ENCODE measurements around the gene HAL. TPM values are rescaled to one million over a fixed set of nuclear protein-coding genes. Genes with fewer than 3 reads are reported as not detected.
A peak's percentile ranks its signal among the peaks of the same experiment; 100 is the strongest.

HAL gene
- total and polyA plus RNA-seq, 2 of the 13 experiments (the other 11 are each of a cell fraction or from before 2014, with no cell fraction given): 0.89 to 37.8 TPM

DNA sequence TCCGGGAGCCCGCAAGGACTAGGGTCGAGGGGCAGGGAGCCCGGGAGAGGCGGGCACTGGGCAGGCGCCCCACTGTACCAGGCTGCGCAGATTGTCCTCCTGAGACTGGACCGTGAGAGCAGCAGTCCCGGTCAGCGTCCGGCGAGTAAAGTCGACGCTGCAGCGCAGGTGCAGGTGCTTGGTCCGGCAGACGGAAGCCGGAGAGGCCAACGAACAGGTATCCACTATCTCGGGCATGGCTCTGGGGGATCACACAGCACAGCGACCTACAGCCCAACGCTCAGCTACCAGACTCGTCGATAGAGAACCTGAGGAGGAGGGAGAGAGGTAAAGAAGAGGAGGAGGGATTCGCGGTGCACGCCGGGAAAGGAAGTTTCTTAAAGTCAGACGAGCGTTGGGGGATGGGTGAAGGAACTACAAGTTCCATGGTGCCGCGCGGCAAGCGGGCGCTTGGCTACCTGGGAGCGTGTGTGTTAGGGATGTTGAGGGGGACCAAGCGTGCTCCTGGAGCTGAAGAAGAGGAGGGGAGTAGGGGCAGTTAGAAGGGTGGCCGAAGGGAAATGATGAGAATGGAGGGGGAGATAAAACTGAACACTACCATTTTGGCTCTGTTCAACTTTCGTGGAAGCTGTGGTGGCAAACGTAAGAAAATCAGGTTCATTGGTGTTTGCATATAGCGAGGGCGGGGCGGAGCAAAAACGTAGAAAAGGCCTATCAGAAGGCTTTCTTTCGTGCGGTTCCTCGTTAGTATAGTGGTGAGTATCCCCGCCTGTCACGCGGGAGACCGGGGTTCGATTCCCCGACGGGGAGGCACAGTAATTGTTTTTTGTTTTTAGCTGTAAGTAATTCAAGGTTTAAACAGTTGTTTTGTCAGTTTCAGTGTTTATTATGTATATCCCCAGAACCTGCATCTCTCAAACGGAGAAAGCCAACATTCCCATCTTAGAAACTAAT lies 39.4 kb upstream of the HAL start, which contains the start of gene LTA4H (continued):
- TF ChIP-seq, protein P1, sequence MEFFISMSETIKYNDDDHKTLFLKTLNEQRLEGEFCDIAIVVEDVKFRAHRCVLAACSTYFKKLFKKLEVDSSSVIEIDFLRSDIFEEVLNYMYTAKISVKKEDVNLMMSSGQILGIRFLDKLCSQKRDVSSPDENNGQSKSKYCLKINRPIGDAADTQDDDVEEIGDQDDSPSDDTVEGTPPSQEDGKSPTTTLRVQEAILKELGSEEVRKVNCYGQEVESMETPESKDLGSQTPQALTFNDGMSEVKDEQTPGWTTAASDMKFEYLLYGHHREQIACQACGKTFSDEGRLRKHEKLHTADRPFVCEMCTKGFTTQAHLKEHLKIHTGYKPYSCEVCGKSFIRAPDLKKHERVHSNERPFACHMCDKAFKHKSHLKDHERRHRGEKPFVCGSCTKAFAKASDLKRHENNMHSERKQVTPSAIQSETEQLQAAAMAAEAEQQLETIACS (CRISPR knock-in tag; IDR thresholded peaks at IDR 0.05): no peak
- TF ChIP-seq, protein P2, sequence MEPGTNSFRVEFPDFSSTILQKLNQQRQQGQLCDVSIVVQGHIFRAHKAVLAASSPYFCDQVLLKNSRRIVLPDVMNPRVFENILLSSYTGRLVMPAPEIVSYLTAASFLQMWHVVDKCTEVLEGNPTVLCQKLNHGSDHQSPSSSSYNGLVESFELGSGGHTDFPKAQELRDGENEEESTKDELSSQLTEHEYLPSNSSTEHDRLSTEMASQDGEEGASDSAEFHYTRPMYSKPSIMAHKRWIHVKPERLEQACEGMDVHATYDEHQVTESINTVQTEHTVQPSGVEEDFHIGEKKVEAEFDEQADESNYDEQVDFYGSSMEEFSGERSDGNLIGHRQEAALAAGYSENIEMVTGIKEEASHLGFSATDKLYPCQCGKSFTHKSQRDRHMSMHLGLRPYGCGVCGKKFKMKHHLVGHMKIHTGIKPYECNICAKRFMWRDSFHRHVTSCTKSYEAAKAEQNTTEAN (CRISPR knock-in tag; conservative IDR thresholded peaks at IDR 0.05): no peak; the same call in 1 of the 2 replicates
- no peak; the same call in 1 of the 2 replicates for TF ChIP-seq ZNF652 (CRISPR knock-in tag; IDR thresholded peaks at IDR 0.05; ENCODE audit: borderline replicate concordance, low read depth)
- TF ChIP-seq ZNF512B (CRISPR knock-in tag; IDR thresholded peaks at IDR 0.05; ENCODE audit: borderline replicate concordance): 0 out of 2 replicates have a peak, but pooled peaks have one; percentile 16
- TF ChIP-seq ZNF558 (CRISPR knock-in tag; IDR thresholded peaks at IDR 0.05; ENCODE audit: borderline replicate concordance): peak; percentile 60; the same call in 1 of the 2 replicates
- TF ChIP-seq, protein P3, sequence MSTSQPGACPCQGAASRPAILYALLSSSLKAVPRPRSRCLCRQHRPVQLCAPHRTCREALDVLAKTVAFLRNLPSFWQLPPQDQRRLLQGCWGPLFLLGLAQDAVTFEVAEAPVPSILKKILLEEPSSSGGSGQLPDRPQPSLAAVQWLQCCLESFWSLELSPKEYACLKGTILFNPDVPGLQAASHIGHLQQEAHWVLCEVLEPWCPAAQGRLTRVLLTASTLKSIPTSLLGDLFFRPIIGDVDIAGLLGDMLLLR (CRISPR knock-in tag; IDR thresholded peaks at IDR 0.05): no peak
- TF ChIP-seq, protein P4, sequence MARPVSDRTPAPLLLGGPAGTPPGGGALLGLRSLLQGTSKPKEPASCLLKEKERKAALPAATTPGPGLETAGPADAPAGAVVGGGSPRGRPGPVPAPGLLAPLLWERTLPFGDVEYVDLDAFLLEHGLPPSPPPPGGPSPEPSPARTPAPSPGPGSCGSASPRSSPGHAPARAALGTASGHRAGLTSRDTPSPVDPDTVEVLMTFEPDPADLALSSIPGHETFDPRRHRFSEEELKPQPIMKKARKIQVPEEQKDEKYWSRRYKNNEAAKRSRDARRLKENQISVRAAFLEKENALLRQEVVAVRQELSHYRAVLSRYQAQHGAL (CRISPR knock-in tag; IDR thresholded peaks at IDR 0.05; ENCODE audit: not compliant biosample characterization): peak; percentile 72
- TF ChIP-seq SMAD3 (CRISPR knock-in tag; IDR thresholded peaks at IDR 0.05): peak; percentile 54; the same call in 1 of the 2 replicates
- TF ChIP-seq SIN3B (IDR thresholded peaks at IDR 0.05; ENCODE audit: low read length): no peak
- TF ChIP-seq PPARG (CRISPR knock-in tag; conservative IDR thresholded peaks at IDR 0.05): no peak
- TF ChIP-seq, protein P5, sequence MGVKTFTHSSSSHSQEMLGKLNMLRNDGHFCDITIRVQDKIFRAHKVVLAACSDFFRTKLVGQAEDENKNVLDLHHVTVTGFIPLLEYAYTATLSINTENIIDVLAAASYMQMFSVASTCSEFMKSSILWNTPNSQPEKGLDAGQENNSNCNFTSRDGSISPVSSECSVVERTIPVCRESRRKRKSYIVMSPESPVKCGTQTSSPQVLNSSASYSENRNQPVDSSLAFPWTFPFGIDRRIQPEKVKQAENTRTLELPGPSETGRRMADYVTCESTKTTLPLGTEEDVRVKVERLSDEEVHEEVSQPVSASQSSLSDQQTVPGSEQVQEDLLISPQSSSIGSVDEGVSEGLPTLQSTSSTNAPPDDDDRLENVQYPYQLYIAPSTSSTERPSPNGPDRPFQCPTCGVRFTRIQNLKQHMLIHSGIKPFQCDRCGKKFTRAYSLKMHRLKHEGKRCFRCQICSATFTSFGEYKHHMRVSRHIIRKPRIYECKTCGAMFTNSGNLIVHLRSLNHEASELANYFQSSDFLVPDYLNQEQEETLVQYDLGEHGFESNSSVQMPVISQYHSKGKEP (CRISPR knock-in tag; IDR thresholded peaks at IDR 0.05): no peak
- no peak for TF ChIP-seq ZNF605 (CRISPR knock-in tag; IDR thresholded peaks at IDR 0.05)
- no peak for TF ChIP-seq SMARCC2 (IDR thresholded peaks at IDR 0.05)
- no peak; the same call in 1 of the 2 replicates for TF ChIP-seq TBP (CRISPR knock-in tag; IDR thresholded peaks at IDR 0.05)
- TF ChIP-seq ZNF3 (CRISPR knock-in tag; IDR thresholded peaks at IDR 0.05): no peak
- no peak for TF ChIP-seq EP300 (IDR thresholded peaks at IDR 0.05; ENCODE audit: low read depth in 2 of 2, low read length in 2 of 2)
- no peak for TF ChIP-seq EP300 (CRISPR knock-in tag; IDR thresholded peaks at IDR 0.05; ENCODE audit: borderline replicate concordance)
- 0 out of 2 replicates have a peak, but pooled peaks have one; percentile 15 for TF ChIP-seq ZMYM3 (CRISPR knock-in tag; IDR thresholded peaks at IDR 0.05)
- TF ChIP-seq GABPB1 (CRISPR knock-in tag; IDR thresholded peaks at IDR 0.05): peak; percentile 83
- TF ChIP-seq PTBP1 (IDR thresholded peaks at IDR 0.05; ENCODE audit: low read depth, low read length, poor library complexity, severe bottlenecking): no peak
